Epithelial cell of proximal tubule (primary cell): ENCODE data around the gene BRSK1. TPM values are rescaled to one million over a fixed set of nuclear protein-coding genes. Genes with fewer than 3 reads are reported as not detected.

Experiments
- DNase-seq: peaks from one replicate; pipeline ENCODE4 v3.0.0-alpha.2; 2011; ENCODE audit warnings: low read depth
- H3K4me3 ChIP-seq: 2 replicates; pipeline ENCODE4 v1.5.1; 2011; ENCODE audit warnings: low read depth, mild to moderate bottlenecking, low read length
- total RNA-seq: library from RNA; depleted of rRNA; stranded (reverse); fragments of >200 nt; gene quantifications from 2 replicates; pipeline ENCODE4 v1.2.3, GENCODE V29; 2015
- TF ChIP-seq, protein P1 (sequence below): conservative IDR thresholded peaks from 2 replicates; pipeline ENCODE4 v1.5.1; 2012; ENCODE audit warnings: low read depth, mild to moderate bottlenecking, low read length

Gene BRSK1
- total RNA-seq, 1 donor from 2014 or later = 16.1 TPM

DNA sequence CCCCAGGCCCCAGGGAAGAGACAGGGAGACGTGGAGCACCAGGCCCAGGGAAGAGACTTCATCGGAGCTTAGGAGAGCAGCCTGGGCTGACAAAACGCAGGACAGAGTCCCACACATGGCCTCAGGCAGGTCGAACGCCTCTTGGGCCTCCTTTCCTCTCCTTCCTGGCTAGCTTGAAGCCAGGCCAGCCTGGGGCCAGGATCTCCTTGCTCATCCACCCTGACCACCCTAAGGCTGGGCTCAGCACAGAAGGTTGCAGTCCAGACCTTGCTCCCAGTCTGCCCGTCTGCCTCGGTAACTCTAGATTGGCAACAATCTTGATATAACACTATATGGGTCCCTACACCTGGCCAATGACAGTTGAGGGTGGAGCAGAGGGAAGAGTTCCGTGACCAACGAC is 35.1 kb upstream of the BRSK1 start:
- H3K4me3 ChIP-seq = no peak overlapping the region
- DNase-seq = no peak
- TF ChIP-seq, protein P1, sequence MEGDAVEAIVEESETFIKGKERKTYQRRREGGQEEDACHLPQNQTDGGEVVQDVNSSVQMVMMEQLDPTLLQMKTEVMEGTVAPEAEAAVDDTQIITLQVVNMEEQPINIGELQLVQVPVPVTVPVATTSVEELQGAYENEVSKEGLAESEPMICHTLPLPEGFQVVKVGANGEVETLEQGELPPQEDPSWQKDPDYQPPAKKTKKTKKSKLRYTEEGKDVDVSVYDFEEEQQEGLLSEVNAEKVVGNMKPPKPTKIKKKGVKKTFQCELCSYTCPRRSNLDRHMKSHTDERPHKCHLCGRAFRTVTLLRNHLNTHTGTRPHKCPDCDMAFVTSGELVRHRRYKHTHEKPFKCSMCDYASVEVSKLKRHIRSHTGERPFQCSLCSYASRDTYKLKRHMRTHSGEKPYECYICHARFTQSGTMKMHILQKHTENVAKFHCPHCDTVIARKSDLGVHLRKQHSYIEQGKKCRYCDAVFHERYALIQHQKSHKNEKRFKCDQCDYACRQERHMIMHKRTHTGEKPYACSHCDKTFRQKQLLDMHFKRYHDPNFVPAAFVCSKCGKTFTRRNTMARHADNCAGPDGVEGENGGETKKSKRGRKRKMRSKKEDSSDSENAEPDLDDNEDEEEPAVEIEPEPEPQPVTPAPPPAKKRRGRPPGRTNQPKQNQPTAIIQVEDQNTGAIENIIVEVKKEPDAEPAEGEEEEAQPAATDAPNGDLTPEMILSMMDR = no peak

DNA sequence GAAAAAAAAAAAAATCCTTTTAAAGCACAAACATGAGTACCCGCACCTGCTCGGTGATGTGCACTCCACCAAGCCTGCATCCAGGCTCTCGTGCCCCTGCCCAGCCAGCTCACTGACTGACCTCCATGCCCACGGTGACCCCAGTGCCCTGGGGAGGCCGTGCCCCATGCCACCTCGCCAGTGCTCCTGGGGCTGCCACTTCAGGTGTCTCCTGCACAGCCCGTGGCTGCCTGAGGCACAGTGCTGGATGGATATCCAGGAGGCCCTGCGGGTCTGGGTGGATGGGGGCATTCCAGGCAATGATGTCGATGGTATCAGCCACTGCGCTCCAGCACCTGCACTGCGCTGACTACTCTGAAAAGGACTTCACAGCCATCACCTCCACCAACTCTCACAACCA is 34.0 kb upstream of the BRSK1 start:
- no peak for DNase-seq
- TF ChIP-seq, protein P1 = no peak
- H3K4me3 ChIP-seq = no peak overlapping the region

DNA sequence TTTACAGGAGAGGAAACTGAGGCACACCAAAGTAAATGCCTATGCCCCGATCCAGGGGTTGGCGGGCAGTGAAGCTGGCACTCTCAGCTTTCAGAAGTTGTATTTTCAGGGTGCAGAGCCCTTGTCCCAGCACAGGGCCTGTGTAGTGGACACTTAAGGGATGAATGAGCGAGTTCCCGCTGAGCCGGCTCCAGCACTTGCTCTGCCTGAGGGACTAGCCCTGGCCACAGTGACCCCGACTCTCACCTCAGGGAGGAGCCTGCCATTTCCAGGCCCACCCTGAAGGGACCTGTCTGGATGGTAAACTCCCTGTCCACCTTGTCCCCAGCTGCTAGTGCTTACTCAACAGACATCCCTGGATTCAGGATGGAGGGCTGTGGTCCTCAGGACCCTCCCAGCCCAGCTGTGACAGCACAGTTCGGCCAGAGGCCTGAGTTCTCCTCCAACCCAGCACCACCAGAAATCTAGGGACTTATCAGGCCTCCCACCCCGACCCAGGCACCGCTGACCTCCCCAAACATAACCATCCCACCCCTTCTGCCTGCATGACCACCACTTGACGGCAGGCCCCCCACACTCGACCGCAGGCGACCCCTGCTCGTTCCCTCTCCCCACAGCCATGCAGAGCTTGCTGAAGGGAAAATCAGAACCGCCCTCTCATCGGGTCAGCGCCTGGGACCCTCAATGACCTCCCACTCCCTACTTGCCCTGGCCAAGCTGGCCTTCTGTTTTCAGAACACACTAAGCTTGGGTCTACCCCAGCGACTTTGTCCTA is 33.3 kb upstream of the BRSK1 start:
- H3K4me3 ChIP-seq = no peak overlapping the region
- TF ChIP-seq, protein P1 = no peak
- no peak for DNase-seq

DNA sequence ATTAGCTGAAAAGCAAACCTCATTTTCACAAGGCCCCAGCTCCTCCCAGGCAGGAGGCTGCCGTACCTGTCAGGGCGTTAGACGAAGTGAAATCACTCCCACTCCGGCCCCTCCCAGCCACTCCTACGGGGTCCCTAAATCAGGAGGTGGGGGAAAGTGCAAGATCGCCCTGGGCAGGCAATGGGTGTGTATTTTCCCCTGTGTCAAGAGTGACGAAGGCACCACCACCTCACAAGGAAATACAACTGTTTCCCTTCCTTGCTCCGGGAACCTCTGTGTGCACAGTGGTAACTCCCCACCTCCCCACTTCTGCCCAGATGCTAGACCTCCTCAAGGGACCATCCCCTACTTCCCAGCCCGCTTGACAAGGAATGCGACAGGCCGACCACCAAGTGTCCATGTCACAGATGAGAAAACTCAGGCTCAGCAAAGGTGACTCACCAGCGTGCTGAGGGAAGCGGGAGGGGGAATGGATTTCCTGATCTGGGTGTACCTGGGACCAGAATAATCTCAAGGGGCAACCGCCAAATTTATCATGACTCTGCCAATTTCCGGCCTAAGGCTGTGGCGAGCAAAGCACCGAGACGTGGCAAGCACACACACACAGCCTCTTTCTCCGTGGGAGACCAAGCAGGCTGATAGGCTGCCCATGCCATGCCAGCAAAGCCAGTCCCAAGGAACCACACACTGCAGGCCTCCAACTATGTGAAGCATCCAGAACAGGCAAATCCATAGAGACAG is 32.3 kb upstream of the BRSK1 start:
- DNase-seq = no peak
- no peak overlapping the region for H3K4me3 ChIP-seq
- TF ChIP-seq, protein P1 = no peak

DNA sequence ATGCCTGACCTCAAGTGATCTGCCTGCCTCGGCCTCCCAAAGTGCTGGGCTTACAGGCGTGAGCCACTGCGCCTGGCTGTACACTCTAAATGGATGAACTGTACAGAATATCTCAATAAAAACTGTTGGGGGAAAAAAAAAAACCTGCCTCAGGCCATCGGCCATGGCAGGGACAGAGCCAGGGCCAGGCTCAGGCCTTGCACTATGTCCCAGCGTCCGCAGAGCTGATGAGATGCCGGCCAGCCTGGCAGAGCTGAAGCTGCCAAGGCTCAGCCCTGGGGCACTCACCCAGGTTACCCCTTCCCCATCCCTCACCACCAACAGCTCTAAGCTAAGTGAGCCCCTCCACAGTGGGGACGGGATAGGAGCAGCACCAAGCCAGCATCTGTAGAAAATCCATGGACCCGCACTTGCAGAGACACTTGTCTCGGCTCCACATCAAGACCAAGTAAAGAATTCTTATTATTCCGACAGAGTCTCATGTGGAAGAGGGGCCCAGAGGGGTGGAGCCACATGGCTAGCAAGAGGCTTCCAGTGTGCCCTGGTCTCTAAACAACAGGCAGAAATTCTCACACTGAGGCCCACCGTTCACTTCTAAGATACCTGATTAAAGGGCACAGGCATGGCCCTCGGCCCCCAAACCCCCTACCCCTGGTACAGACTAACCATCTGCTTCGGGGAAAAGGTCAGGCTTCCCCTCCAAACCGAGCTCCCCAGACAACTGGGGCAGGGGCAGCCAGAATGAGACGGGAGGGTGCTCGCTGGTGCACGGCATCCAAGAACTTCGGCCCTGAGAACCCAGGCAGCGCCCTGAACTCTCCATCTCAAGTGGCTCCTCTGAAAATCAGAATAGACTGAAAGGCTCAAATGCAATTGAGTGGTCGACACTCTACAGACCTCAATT is 30.8 kb upstream of the BRSK1 start:
- TF ChIP-seq, protein P1 = no peak
- no peak for DNase-seq
- H3K4me3 ChIP-seq = no peak overlapping the region

DNA sequence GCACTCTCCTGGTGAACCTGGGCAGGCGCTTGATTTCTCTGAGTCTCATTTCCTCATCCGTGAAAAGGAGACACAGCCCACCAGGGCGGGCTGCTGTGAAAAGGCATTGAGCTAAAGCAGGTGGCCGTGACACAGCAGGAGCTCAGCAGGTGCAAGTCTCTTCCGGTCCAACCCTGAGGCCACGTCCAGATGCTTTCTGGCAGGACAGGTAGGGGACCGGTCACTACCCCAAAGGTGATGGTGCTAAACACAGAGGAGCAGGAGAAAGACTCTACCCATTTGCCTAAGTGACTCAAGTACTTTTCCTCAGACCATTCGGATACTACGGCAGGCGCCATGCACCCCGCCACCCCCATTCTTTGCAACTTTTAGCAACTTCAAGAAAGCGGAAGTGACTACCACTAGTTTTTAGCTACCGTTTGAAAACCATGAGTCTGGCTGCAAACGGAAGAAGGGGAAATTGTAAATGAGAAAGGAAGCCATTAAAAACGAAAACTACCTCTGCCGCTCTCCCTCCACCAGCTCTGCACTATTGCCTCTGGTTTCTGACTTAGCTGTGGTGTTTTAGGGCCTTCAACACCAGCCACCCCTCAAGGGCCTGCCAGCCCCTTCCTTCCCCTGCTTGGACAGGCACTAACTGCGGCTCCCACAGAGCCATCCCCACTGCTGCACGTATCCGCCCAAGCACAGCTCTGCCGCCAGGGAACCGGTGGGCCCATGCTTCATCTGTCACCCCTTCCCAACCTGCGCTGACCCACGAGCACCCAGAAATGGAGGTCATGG is 29.8 kb upstream of the BRSK1 start:
- H3K4me3 ChIP-seq = no peak overlapping the region
- TF ChIP-seq, protein P1 = no peak
- no peak for DNase-seq
